ENCODE results near the gene IFI6.
"Not testable (repeated sequence)": the region's sequence is repeated elsewhere in the genome, so short reads cannot be mapped to it uniquely, and the experiment has no call there.

Gene IFI6

DNA sequence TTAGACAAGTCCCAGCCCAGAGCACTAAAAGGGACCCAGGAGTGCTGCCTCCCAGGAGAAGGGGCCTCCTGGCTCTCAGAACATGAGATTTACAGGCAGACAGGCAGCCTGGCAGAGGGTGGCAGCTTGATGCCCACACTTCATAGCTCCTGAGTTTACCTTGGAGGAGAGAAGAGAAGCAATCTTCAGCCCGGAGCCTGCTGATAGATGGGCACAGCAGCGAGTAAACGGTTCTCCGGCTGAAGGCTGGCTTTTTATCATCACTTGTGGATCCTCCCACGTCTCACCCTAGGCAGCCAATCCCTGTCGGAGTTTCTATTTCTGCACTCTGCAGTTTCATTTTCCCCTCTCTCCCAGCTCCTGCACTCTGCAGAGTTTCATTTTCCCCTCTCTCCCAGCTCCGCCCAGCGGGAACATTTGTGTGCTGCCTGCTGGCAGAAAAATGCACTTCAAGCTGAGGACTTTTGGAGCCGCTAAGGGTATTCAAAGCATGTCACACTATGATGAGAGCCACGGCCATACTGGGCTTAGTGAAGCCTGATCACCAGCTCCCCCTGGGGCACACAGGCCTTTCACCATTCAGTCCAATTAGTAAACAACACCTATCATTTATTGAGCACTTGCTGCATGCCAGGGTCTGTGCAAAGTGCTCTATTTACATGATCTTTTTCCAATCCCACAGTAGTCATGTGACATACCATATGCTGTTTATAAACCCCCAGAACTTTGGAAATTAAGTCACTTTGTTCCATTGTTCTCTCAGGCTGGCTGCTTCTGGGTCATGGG lies at the start of gene IFI6:
TSS of gene IFI6 (minus strand) at position 229 of the 786 bp plus-strand sequence. CDS start 2,878 bp downstream, outside the sequence.
- H3K27ac ChIP-seq: peak within 1 kb of the TSS; percentile 7 to 71 (median 54); a peak in 18 of 22 replicates
- no peak for TF ChIP-seq Cebpa-rat (IDR thresholded peaks at IDR 0.05)
- H3K27me3 ChIP-seq: no peaks in the 10 kb centered on the region
- H4K20me1 ChIP-seq: no peaks in the 10 kb centered on the region; a peak in 1 of 22 replicates
- H3K4me2 ChIP-seq: peak within 1 kb of the TSS; percentile 69 to 98 (median 93)
- H3K4me3 ChIP-seq: peak within 1 kb of the TSS; percentile 46 to 68 (median 59)
- peaks cover 0 to 5% (median 0%) of the 10 kb centered on the region in 11 experiments; a peak in 1 of 22 replicates for H3K9me3 ChIP-seq (replicated peaks in 1 of 11)
- H3K9ac ChIP-seq: peak within 1 kb of the TSS; percentile 49 to 80 (median 62); a peak in 21 of 22 replicates
- peaks cover 0 to 8% (median 0%) of the 10 kb centered on the region in 11 experiments; a peak in 3 of 22 replicates for H3K36me3 ChIP-seq
- peaks cover 32 to 60% (median 44%) of the 10 kb centered on the region in 10 experiments for H3K4me1 ChIP-seq

- H4K20me1 ChIP-seq: no peaks in the 10 kb centered on the region
- no peaks in the 10 kb centered on the region for H3K36me3 ChIP-seq
- no peak overlapping the region for H3K4me3 ChIP-seq
- H3K4me2 ChIP-seq: no peak overlapping the region
- peaks cover 0 to 14% (median 4%) of the 10 kb centered on the region in 11 experiments; a peak in 7 of 22 replicates for H3K9me3 ChIP-seq (replicated peaks in 1 of 11)
- H3K9ac ChIP-seq: no peak overlapping the region
- H3K27ac ChIP-seq: no peak overlapping the region
- H3K27me3 ChIP-seq: no peaks in the 10 kb centered on the region
- TF ChIP-seq Cebpa-rat (IDR thresholded peaks at IDR 0.05): no peak
- peaks cover 0 to 1% (median under 1%) of the 10 kb centered on the region in 10 experiments; a peak in 6 of 20 replicates for H3K4me1 ChIP-seq
These were observed 47.6 kb upstream of the IFI6 start for GRCh38 chr1:27719286-27720251.

- no peaks in the 10 kb centered on the region for H3K36me3 ChIP-seq
- H3K9me3 ChIP-seq (replicated peaks in 1 of 11): peaks cover 0 to 14% (median 4%) of the 10 kb centered on the region in 11 experiments; a peak in 7 of 22 replicates
- H4K20me1 ChIP-seq: no peaks in the 10 kb centered on the region
- H3K27ac ChIP-seq: no peak overlapping the region
- no peak for TF ChIP-seq Cebpa-rat (IDR thresholded peaks at IDR 0.05)
- H3K9ac ChIP-seq: no peak overlapping the region
- peaks cover 0 to 19% (median 9%) of the 10 kb centered on the region in 10 experiments; a peak in 12 of 20 replicates for H3K4me1 ChIP-seq
- H3K4me3 ChIP-seq: no peak overlapping the region
- H3K27me3 ChIP-seq: no peaks in the 10 kb centered on the region
- H3K4me2 ChIP-seq: no peak overlapping the region
These were observed 44.4 kb upstream of the IFI6 start for GRCh38 chr1:27716262-27716895.

GRCh38 chr1:27713869-27714513 lies 42.0 kb upstream of the IFI6 start:
- H3K36me3 ChIP-seq: no peaks in the 10 kb centered on the region
- H3K9me3 ChIP-seq (replicated peaks in 1 of 11): peaks cover 0 to 14% (median 6%) of the 10 kb centered on the region in 11 experiments; a peak in 8 of 22 replicates
- TF ChIP-seq Cebpa-rat (IDR thresholded peaks at IDR 0.05): no peak
- no peak overlapping the region; a peak in 1 of 22 replicates for H3K9ac ChIP-seq
- H3K4me1 ChIP-seq: peaks cover 0 to 19% (median 9%) of the 10 kb centered on the region in 10 experiments; a peak in 12 of 20 replicates
- H3K4me3 ChIP-seq: no peak overlapping the region
- peak overlapping the region in 4 of 11 experiments; percentile 42 to 66 (median 54); a peak in 6 of 22 replicates for H3K4me2 ChIP-seq
- no peaks in the 10 kb centered on the region for H4K20me1 ChIP-seq
- H3K27me3 ChIP-seq: no peaks in the 10 kb centered on the region
- no peak overlapping the region for H3K27ac ChIP-seq

DNA sequence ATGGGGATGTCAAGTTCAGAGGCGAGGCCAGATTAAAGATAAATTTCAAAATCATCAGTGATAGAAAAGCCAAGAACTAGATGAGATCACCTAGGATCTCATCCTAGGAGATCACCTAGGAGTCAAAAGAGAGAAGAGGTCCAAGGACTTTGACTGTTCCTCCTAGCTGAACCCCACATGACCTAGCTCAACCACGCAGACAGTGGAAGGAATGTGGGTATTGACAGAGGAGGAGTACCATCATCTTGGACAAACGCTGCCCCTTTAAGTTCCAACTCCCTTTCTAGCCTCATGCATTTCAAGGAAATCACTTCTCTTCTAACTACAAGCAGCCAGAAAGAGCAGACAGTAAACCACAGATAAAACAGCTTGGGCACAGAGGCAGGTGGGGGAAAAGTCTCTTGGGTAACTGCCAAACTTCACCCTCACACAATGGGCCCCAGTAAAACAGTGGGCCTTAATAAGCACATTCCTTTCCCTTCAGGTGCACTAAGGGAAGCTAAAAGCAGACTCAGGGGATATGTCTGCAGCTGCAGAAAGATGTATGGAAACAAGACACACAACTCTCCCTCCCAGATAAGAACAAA lies 41.2 kb upstream of the IFI6 start:
- H3K36me3 ChIP-seq: no peaks in the 10 kb centered on the region
- peaks cover 0 to 19% (median 9%) of the 10 kb centered on the region in 10 experiments; a peak in 12 of 20 replicates for H3K4me1 ChIP-seq
- no peak for TF ChIP-seq Cebpa-rat (IDR thresholded peaks at IDR 0.05)
- no peaks in the 10 kb centered on the region for H3K27me3 ChIP-seq
- H3K4me3 ChIP-seq: no peak overlapping the region
- peaks cover 0 to 15% (median 9%) of the 10 kb centered on the region in 11 experiments; a peak in 10 of 22 replicates for H3K9me3 ChIP-seq (replicated peaks in 1 of 11)
- no peaks in the 10 kb centered on the region for H4K20me1 ChIP-seq
- H3K4me2 ChIP-seq: peak overlapping the region in 7 of 11 experiments; percentile 8 to 66 (median 50); a peak in 11 of 22 replicates
- H3K27ac ChIP-seq: no peak overlapping the region
- peak overlapping the region in 1 of 11 experiments; percentile 6; a peak in 1 of 22 replicates for H3K9ac ChIP-seq

GRCh38 chr1:27710574-27710973 lies 38.6 kb upstream of the IFI6 start:
- H3K4me1 ChIP-seq: peaks cover 0 to 19% (median 9%) of the 10 kb centered on the region in 10 experiments; a peak in 12 of 20 replicates
- H3K9me3 ChIP-seq (replicated peaks in 1 of 11): peaks cover 0 to 9% (median 0%) of the 10 kb centered on the region in 11 experiments; a peak in 4 of 22 replicates
- H3K9ac ChIP-seq: no peak overlapping the region
- H3K27me3 ChIP-seq: no peaks in the 10 kb centered on the region
- TF ChIP-seq Cebpa-rat (IDR thresholded peaks at IDR 0.05): no peak
- H3K4me3 ChIP-seq: no peak overlapping the region
- H3K4me2 ChIP-seq: no peak overlapping the region
- no peaks in the 10 kb centered on the region for H3K36me3 ChIP-seq
- no peaks in the 10 kb centered on the region for H4K20me1 ChIP-seq
- H3K27ac ChIP-seq: no peak overlapping the region

- H3K4me1 ChIP-seq: no peaks in the 10 kb centered on the region
- H3K9me3 ChIP-seq (replicated peaks in 1 of 11): peaks cover 20 to 36% (median 27%) of the 10 kb centered on the region in 11 experiments
- no peak overlapping the region for H3K4me2 ChIP-seq
- H3K4me3 ChIP-seq: no peak overlapping the region
- H4K20me1 ChIP-seq: no peaks in the 10 kb centered on the region
- no peak overlapping the region for H3K27ac ChIP-seq
- H3K36me3 ChIP-seq: no peaks in the 10 kb centered on the region
- no peak overlapping the region for H3K9ac ChIP-seq
- no peak for TF ChIP-seq Cebpa-rat (IDR thresholded peaks at IDR 0.05)
- no peaks in the 10 kb centered on the region for H3K27me3 ChIP-seq
These were observed 33.6 kb upstream of the IFI6 start for GRCh38 chr1:27705545-27705944.

- no peak overlapping the region for H3K4me2 ChIP-seq
- no peaks in the 10 kb centered on the region for H3K36me3 ChIP-seq
- H3K4me1 ChIP-seq: no peaks in the 10 kb centered on the region
- no peak overlapping the region for H3K27ac ChIP-seq
- no peaks in the 10 kb centered on the region for H4K20me1 ChIP-seq
- H3K9ac ChIP-seq: no peak overlapping the region
- H3K4me3 ChIP-seq: no peak overlapping the region
- H3K9me3 ChIP-seq (replicated peaks in 1 of 11): peaks cover 20 to 36% (median 27%) of the 10 kb centered on the region in 11 experiments
- no peaks in the 10 kb centered on the region for H3K27me3 ChIP-seq
- no peak for TF ChIP-seq Cebpa-rat (IDR thresholded peaks at IDR 0.05)
These were observed 33.0 kb upstream of the IFI6 start for GRCh38 chr1:27704958-27705357.

GRCh38 chr1:27696835-27697234 lies 24.8 kb upstream of the IFI6 start:
- not testable (repeated sequence) for H3K36me3 ChIP-seq, H3K4me3 ChIP-seq, H4K20me1 ChIP-seq, H3K4me1 ChIP-seq, H3K27me3 ChIP-seq, H3K4me2 ChIP-seq, H3K9ac ChIP-seq, H3K27ac ChIP-seq
- H3K9me3 ChIP-seq (replicated peaks in 1 of 11): peaks cover 6 to 17% (median 14%) of the 10 kb centered on the region in 11 experiments; a peak in 19 of 22 replicates
